CD4-positive, alpha-beta T cell (primary cell): ENCODE data around the gene TNS3. TPM values are rescaled to one million over a fixed set of nuclear protein-coding genes. Genes with fewer than 3 reads are reported as not detected.

ENCODE experiments used
- ATAC-seq: fragments of 200-7000 bp; cut with Tn5 transposase; one replicate; pipeline ENCODE4 v1.10.0; 2022; ENCODE audit warnings: mild to moderate bottlenecking; ENCODE audit not compliant: poor library complexity
- CTCF ChIA-PET: fragments of 350-600 bp; sonication (Branson Sonifier 250); formaldehyde crosslinking; loops from one replicate; lab custom pipeline; 2021; ENCODE audit warnings: antibody characterized with exemption, inconsistent platforms; lab: Charles Lee
- POLR2A ChIA-PET: fragments of 350-600 bp; sonication (Branson Sonifier 250); formaldehyde crosslinking; loops from one replicate; lab custom pipeline; 2021; ENCODE audit warnings: antibody characterized with exemption, inconsistent platforms; lab: Charles Lee
- DNase-seq, 14 experiments: peaks; one replicate each; pipeline ENCODE4 v3.0.0-alpha.2; 2013 to 2020; ENCODE audit warnings: mixed read lengths in 2 of 14
- H3K27ac ChIP-seq, 2 donors: one replicate each; pipeline versions ENCODE4 v1.5.1 to v1.7.0; 2013; ENCODE audit warnings: low read length in 2 of 2, low read depth in 1 of 2, mild to moderate bottlenecking in 1 of 2
- H3K27me3 ChIP-seq, 2 experiments: 1 replicate in 1 of 2; 2 replicates in 1 of 2; pipeline versions ENCODE4 v1.6.1 to v1.7.0; 2013; ENCODE audit warnings: low read length in 2 of 2, control low read depth in 1 of 2, mild to moderate bottlenecking in 1 of 2, moderate library complexity in 1 of 2; ENCODE audit not compliant: insufficient read depth in 2 of 2, control insufficient read depth in 1 of 2
- H3K36me3 ChIP-seq: one replicate; pipeline ENCODE4 v1.6.1; 2013; ENCODE audit warnings: low read length, control low read depth; ENCODE audit not compliant: insufficient read depth
- H3K4me1 ChIP-seq: one replicate; pipeline ENCODE4 v1.6.1; 2013; ENCODE audit warnings: low read length, control low read depth; ENCODE audit not compliant: insufficient read depth
- H3K4me3 ChIP-seq: one replicate; pipeline ENCODE4 v1.5.1; 2013; ENCODE audit warnings: mild to moderate bottlenecking, low read length, moderate library complexity
- H3K9me3 ChIP-seq, 2 experiments: 1 replicate in 1 of 2; 2 replicates in 1 of 2; pipeline versions ENCODE4 v1.6.1 to v1.7.0; 2013; ENCODE audit warnings: low read length in 2 of 2, mild to moderate bottlenecking in 2 of 2, control low read depth in 1 of 2, moderate library complexity in 1 of 2; ENCODE audit not compliant: control insufficient read depth in 1 of 2, insufficient read depth in 1 of 2
- H3K27ac Mint-ChIP-seq: one replicate; pipeline ENCODE4 v1.8.0; 2020; ENCODE audit warnings: mixed read lengths
- H3K27me3 Mint-ChIP-seq: one replicate; pipeline ENCODE4 v1.8.0; 2021; ENCODE audit warnings: mixed read lengths
- H3K36me3 Mint-ChIP-seq: one replicate; pipeline ENCODE4 v1.8.0; 2021; ENCODE audit warnings: low read depth, mixed read lengths
- H3K4me1 Mint-ChIP-seq: one replicate; pipeline ENCODE4 v1.8.0; 2021; ENCODE audit warnings: low read depth, mixed read lengths
- H3K4me3 Mint-ChIP-seq: one replicate; pipeline ENCODE4 v1.8.0; 2020; ENCODE audit warnings: mild to moderate bottlenecking, mixed read lengths
- H3K9me3 Mint-ChIP-seq: one replicate; pipeline ENCODE4 v1.8.0; 2020; ENCODE audit warnings: mixed read lengths
- CTCF ChIP-seq: fragments of 200-600 bp; IDR thresholded peaks from one replicate; pipeline ENCODE4 v1.8.0; 2022; ENCODE audit warnings: antibody characterized with exemption, mild to moderate bottlenecking
- intact Hi-C, 2 experiments: fragments of 100-400 bp; cut with DNase I in 1 of 2; cut with micrococcal nuclease in 1 of 2; formaldehyde crosslinking; loops; one replicate each; pipeline versions ENCODE4 v1.15.1 to v1.9.0; 2023 to 2025; cut with DNase I, micrococcal nuclease
- total RNA-seq, 174 experiments: library from RNA in 2 of 174; stranded (reverse) in 2 of 174; gene quantifications; one replicate each; pipeline ENCODE4 v1.2.3 and lab custom pipeline; 2021 to 2026

Gene TNS3
- total RNA-seq, 2 experiments from 2014 or later, result 0.16 to 0.47 TPM

GRCh38 chr7:47485640-47486435 lies 96.1 kb downstream of the TNS3 start:
- Mint-ChIP-seq H3K36me3 (no peaks in the 10 kb centered on the region), H3K27ac (no peak overlapping the region), H3K27me3 (no peaks in the 10 kb centered on the region), H3K4me1 (no peaks in the 10 kb centered on the region), H3K4me3 (no peak overlapping the region), H3K9me3 (no peaks in the 10 kb centered on the region)
- no peak for TF ChIP-seq CTCF
- POLR2A ChIA-PET, result no interaction called here
- Histone ChIP-seq H3K36me3 (no peaks in the 10 kb centered on the region), H3K9me3 (peaks cover 0 to 35% of the 10 kb centered on the region in 2 experiments), H3K27me3 (no peaks in the 10 kb centered on the region), H3K27ac (no peak overlapping the region), H3K4me3 (no peak overlapping the region), H3K4me1 (no peaks in the 10 kb centered on the region)
- no peak for DNase-seq
- intact Hi-C loops, result no loop called here
- no peak for ATAC-seq
- CTCF ChIA-PET, result no interaction called here

- Mint-ChIP-seq H3K27ac (no peak overlapping the region), H3K27me3 (no peaks in the 10 kb centered on the region), H3K4me3 (no peak overlapping the region), H3K9me3 (no peaks in the 10 kb centered on the region), H3K4me1 (no peaks in the 10 kb centered on the region), H3K36me3 (no peaks in the 10 kb centered on the region)
- Histone ChIP-seq H3K27me3 (no peaks in the 10 kb centered on the region), H3K4me1 (no peaks in the 10 kb centered on the region), H3K27ac (no peak overlapping the region), H3K4me3 (no peak overlapping the region), H3K9me3 (peaks cover 0 to 29% of the 10 kb centered on the region in 2 experiments), H3K36me3 (no peaks in the 10 kb centered on the region)
- intact Hi-C loops, result no loop called here
- DNase-seq (no peak), ATAC-seq (no peak)
- ChIA-PET POLR2A (no interaction called here), CTCF (no interaction called here)
- no peak for TF ChIP-seq CTCF
Observed at GRCh38 chr7:47484923-47485639, 96.8 kb downstream of the TNS3 start.

- H3K4me1 Mint-ChIP-seq, result no peaks in the 10 kb centered on the region
- Histone ChIP-seq H3K4me3 (no peak overlapping the region), H3K4me1 (no peaks in the 10 kb centered on the region), H3K36me3 (no peaks in the 10 kb centered on the region), H3K27me3 (no peaks in the 10 kb centered on the region), H3K27ac (no peak overlapping the region), H3K9me3 (peaks cover 0 to 29% of the 10 kb centered on the region in 2 experiments)
- H3K4me3 Mint-ChIP-seq, result no peak overlapping the region
- CTCF ChIA-PET, result no interaction called here
- no peaks in the 10 kb centered on the region for H3K36me3 Mint-ChIP-seq
- POLR2A ChIA-PET, result no interaction called here
- no peak for TF ChIP-seq CTCF
- H3K27ac Mint-ChIP-seq, result no peak overlapping the region
- DNase-seq, result no peak
- H3K27me3 Mint-ChIP-seq, result no peaks in the 10 kb centered on the region
- intact Hi-C loops, result no loop called here
- no peak for ATAC-seq
- H3K9me3 Mint-ChIP-seq, result no peaks in the 10 kb centered on the region
Observed at GRCh38 chr7:47484457-47484856, 97.5 kb downstream of the TNS3 start.
